ENCODE measurements around the gene DOCK1. TPM values are rescaled to one million over a fixed set of nuclear protein-coding genes. Genes with fewer than 3 reads are reported as not detected.

The DOCK1 gene
- total RNA-seq, 4 donors from 2014 or later, result 50.8 to 59.0 (median 53.6) TPM

GRCh38 chr10:127123626-127124025 is 218.4 kb downstream of the DOCK1 start:
- Histone ChIP-seq H3K4me1 (no peaks in the 10 kb centered on the region), H3K27me3 (no peaks in the 10 kb centered on the region), H3K4me3 (no peak overlapping the region), H3K27ac (no peak overlapping the region), H3K9me3 (no peaks in the 10 kb centered on the region), H3K36me3 (peaks cover 0 to 53% of the 10 kb centered on the region in 2 donors)
- TF ChIP-seq POLR2AphosphoS5 (IDR thresholded peaks at IDR 0.05) (no peak), POLR2A (IDR thresholded peaks at IDR 0.05) (no peak), CTCF (IDR thresholded peaks at IDR 0.05) (no peak), EP300 (IDR thresholded peaks at IDR 0.05) (no peak)
- 70 to 81% methylated on average over 3 to 6 of the region's 6 CpGs for WGBS, 2 donors (ENCODE audit: low coverage in 1 of 2)
- ATAC-seq, result no peak

GRCh38 chr10:127125331-127125730 is 220.1 kb downstream of the DOCK1 start:
- no peaks in the 10 kb centered on the region for H3K27me3 ChIP-seq
- no peak overlapping the region for H3K27ac ChIP-seq
- no peak for TF ChIP-seq EP300 (IDR thresholded peaks at IDR 0.05)
- no peak for TF ChIP-seq POLR2A (IDR thresholded peaks at IDR 0.05)
- no peak for ATAC-seq
- no peaks in the 10 kb centered on the region for H3K9me3 ChIP-seq
- no peak overlapping the region for H3K4me3 ChIP-seq
- H3K4me1 ChIP-seq, result no peaks in the 10 kb centered on the region
- 63 to 91% methylated on average over 5 to 6 of the region's 9 CpGs for WGBS, 2 donors (ENCODE audit: low coverage in 1 of 2)
- H3K36me3 ChIP-seq, result peaks cover 0 to 54% of the 10 kb centered on the region in 2 donors

DNA sequence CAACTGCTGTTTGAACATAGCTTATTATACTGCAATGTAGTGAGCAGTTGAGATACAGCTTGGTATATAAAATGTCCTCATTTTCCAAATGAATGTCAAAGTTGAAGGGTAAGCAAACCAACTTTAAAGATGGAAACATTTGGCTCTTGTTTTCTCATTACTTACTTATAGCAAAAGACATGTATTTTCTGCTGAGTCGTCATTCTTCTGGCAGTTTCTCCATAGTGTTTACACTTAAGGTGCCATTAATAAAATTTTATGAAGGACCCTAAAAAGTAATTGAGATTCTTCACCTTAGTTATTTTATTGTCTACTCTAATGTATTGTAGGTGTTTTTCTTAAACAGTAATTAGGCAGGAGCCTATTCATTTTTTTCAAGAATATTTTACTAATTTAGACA is 222.6 kb downstream of the DOCK1 start:
- WGBS, 2 donors (ENCODE audit: low coverage in 1 of 2), result 27 to 53% methylated on average over 1 of the region's 1 CpG
- Histone ChIP-seq H3K9me3 (no peaks in the 10 kb centered on the region), H3K4me3 (no peak overlapping the region), H3K36me3 (peaks cover 0 to 63% of the 10 kb centered on the region in 2 donors), H3K27ac (no peak overlapping the region), H3K27me3 (no peaks in the 10 kb centered on the region), H3K4me1 (no peaks in the 10 kb centered on the region)
- TF ChIP-seq POLR2AphosphoS5 (IDR thresholded peaks at IDR 0.05) (no peak), POLR2A (IDR thresholded peaks at IDR 0.05) (no peak), CTCF (IDR thresholded peaks at IDR 0.05) (no peak), EP300 (IDR thresholded peaks at IDR 0.05) (no peak)
- ATAC-seq, result no peak

- no peaks in the 10 kb centered on the region for H3K4me1 ChIP-seq
- no peak for ATAC-seq
- H3K27ac ChIP-seq, result no peak overlapping the region
- 90 to 98% methylated on average over 5 of the region's 5 CpGs for WGBS, 2 donors (ENCODE audit: low coverage in 1 of 2)
- no peaks in the 10 kb centered on the region for H3K27me3 ChIP-seq
- H3K36me3 ChIP-seq, result peaks cover 0 to 68% of the 10 kb centered on the region in 2 donors
- H3K9me3 ChIP-seq, result no peaks in the 10 kb centered on the region
- no peak overlapping the region for H3K4me3 ChIP-seq
- no peak for TF ChIP-seq CTCF (IDR thresholded peaks at IDR 0.05)
- TF ChIP-seq EP300 (IDR thresholded peaks at IDR 0.05), result no peak
- no peak for TF ChIP-seq POLR2AphosphoS5 (IDR thresholded peaks at IDR 0.05)
- no peak for TF ChIP-seq POLR2A (IDR thresholded peaks at IDR 0.05)
These were observed 223.9 kb downstream of the DOCK1 start for GRCh38 chr10:127129104-127129503.

- no peak for ATAC-seq
- 92 to 97% methylated on average over 5 to 7 of the region's 7 CpGs for WGBS, 2 donors (ENCODE audit: low coverage in 1 of 2)
These were observed 227.2 kb downstream of the DOCK1 start for GRCh38 chr10:127132451-127132850.

More at GRCh38 chr10:127132451-127132850, 227.2 kb downstream of the DOCK1 start:
- no peaks in the 10 kb centered on the region for H3K9me3 ChIP-seq
- no peaks in the 10 kb centered on the region for H3K27me3 ChIP-seq
- H3K4me3 ChIP-seq, result no peak overlapping the region
- H3K36me3 ChIP-seq, result peaks cover 0 to 58% of the 10 kb centered on the region in 2 donors
- H3K27ac ChIP-seq, result no peak overlapping the region
- TF ChIP-seq EP300 (IDR thresholded peaks at IDR 0.05), result no peak
- no peak for TF ChIP-seq POLR2AphosphoS5 (IDR thresholded peaks at IDR 0.05)
- no peak for TF ChIP-seq CTCF (IDR thresholded peaks at IDR 0.05)
- no peak for TF ChIP-seq POLR2A (IDR thresholded peaks at IDR 0.05)
- H3K4me1 ChIP-seq, result no peaks in the 10 kb centered on the region
